K562 (cell line): Measurements from ENCODE around the gene DNAJC12. TPM values are rescaled to one million over a fixed set of nuclear protein-coding genes. Genes with fewer than 3 reads are reported as not detected.

Source experiments
- CBFB ChIP-seq: sonication (generic); formaldehyde crosslinking; IDR thresholded peaks from 2 replicates; pipeline ENCODE4 v1.4.0; 2020; ENCODE audit warnings: mild to moderate bottlenecking, missing genetic modification reagents
- CREB3 ChIP-seq: fragments of 450-650 bp; conservative IDR thresholded peaks from 2 replicates; pipeline ENCODE4 v1.6.1; 2016; ENCODE audit warnings: missing genetic modification characterization, low read depth, mild to moderate bottlenecking, missing compliant biosample characterization, moderate library complexity
- DACH1 ChIP-seq: fragments of 450-650 bp; IDR thresholded peaks from 2 replicates; pipeline ENCODE4 v1.6.1; 2018; ENCODE audit not compliant: partially characterized antibody
- E4F1 ChIP-seq: fragments of 250-450 bp; sonication (Bioruptor Pico); IDR thresholded peaks from 2 replicates; pipeline ENCODE4 v1.5.0; 2021; ENCODE audit warnings: mild to moderate bottlenecking, borderline replicate concordance
- JUND ChIP-seq, 2 experiments: IDR thresholded peaks; 2 replicates in 1 of 2; 3 replicates in 1 of 2; pipeline ENCODE4 v1.6.1; 2011; ENCODE audit warnings: borderline replicate concordance in 2 of 2, low read depth in 2 of 2, low read length in 2 of 2, improper control_type of control experiment in 1 of 2, missing biosample characterization in 1 of 2, missing genetic modification characterization in 1 of 2, missing genetic modification reagents in 1 of 2
- MED1 ChIP-seq: sonication (generic); formaldehyde crosslinking; IDR thresholded peaks from 2 replicates; pipeline ENCODE4 v1.8.1; 2023; ENCODE audit warnings: missing genetic modification reagents, borderline replicate concordance
- MLLT1 ChIP-seq, 2 experiments: fragments of 450-650 bp; IDR thresholded peaks; 2 replicates each; pipeline ENCODE4 v1.6.1; 2016
- NEUROD1 ChIP-seq: fragments of 150-350 bp; IDR thresholded peaks from 2 replicates; pipeline ENCODE4 v1.6.1; 2014; ENCODE audit warnings: borderline replicate concordance, low read length, low read depth; ENCODE audit not compliant: partially characterized antibody
- RFX1 ChIP-seq: fragments of 450-650 bp; IDR thresholded peaks from 2 replicates; pipeline ENCODE4 v1.6.1; 2016; ENCODE audit warnings: mild to moderate bottlenecking, moderate library complexity
- VEZF1 ChIP-seq: fragments of 200-800 bp; sonication (Bioruptor generic); IDR thresholded peaks from 2 replicates; pipeline ENCODE4 v1.6.1; 2017; ENCODE audit warnings: missing genetic modification characterization, missing compliant biosample characterization
- ZBTB11 ChIP-seq, 3 experiments: fragments of 200-800 bp in 1 of 3; fragments of 250-450 bp in 1 of 3; fragments of 450-650 bp in 1 of 3; sonication (Bioruptor Pico) in 1 of 3; sonication (Bioruptor generic) in 1 of 3; formaldehyde crosslinking in 1 of 3; IDR thresholded peaks; 2 replicates each; pipeline versions ENCODE4 v1.6.1 to v1.8.0; 2016 to 2022; ENCODE audit warnings: mild to moderate bottlenecking in 2 of 3, missing genetic modification characterization in 2 of 3, missing compliant biosample characterization in 1 of 3, moderate library complexity in 1 of 3
- ZBTB49 ChIP-seq: sonication (generic); formaldehyde crosslinking; IDR thresholded peaks from 2 replicates; pipeline ENCODE4 v1.8.0; 2022; ENCODE audit warnings: missing genetic modification reagents, mild to moderate bottlenecking, borderline replicate concordance
- polyA plus RNA-seq, 8 experiments: library from polyadenylated mRNA; depleted of rRNA in 4 of 8; stranded (reverse) in 5 of 8; unstranded in 3 of 8; fragments of >200 nt; fragmentation: Nextera tagmentation in 2 of 8; fragmentation: Illumina TruSeq in 1 of 8; extraction: Ambion mirVana in 2 of 8; extraction: Trizol in 1 of 8; gene quantifications; 2 replicates each; pipeline versions ENCODE4 v1.2.1 to v1.2.3, GENCODE V29; 2011 to 2014; ENCODE audit warnings: inconsistent platforms in 1 of 8, missing spikeins in 1 of 8
- total RNA-seq, 7 experiments: library from RNA; depleted of rRNA in 6 of 7; stranded (reverse); fragments of >200 nt in 6 of 7; fragmentation: Illumina TruSeq in 2 of 7; extraction: Trizol in 2 of 7; gene quantifications; 2 replicates each; pipeline versions ENCODE4 v1.2.1 to v1.2.3, GENCODE V29; 2011 to 2021; ENCODE audit warnings: low replicate concordance in 1 of 7

Gene DNAJC12
- total and polyA plus RNA-seq, 9 of the 15 experiments (the other 6 are each of a cell fraction or from before 2014, with no cell fraction given): 7.4 to 95.9 (median 68.5) TPM

GRCh38 chr10:67884313-67884841 lies 46.4 kb upstream of the DNAJC12 start, which contains the start of gene SIRT1 (continued):
- TF ChIP-seq ZBTB11 (CRISPR knock-in tag; IDR thresholded peaks at IDR 0.05): peak in 1 of 3 experiments; percentile 69; a peak in 2 of 6 replicates
- TF ChIP-seq NEUROD1: peak; percentile 74
- no peak for TF ChIP-seq CREB3 (tag)
- TF ChIP-seq MLLT1 (IDR thresholded peaks at IDR 0.05): peak in 1 of 2 experiments; percentile 91; a peak in 2 of 4 replicates
- TF ChIP-seq JUND (IDR thresholded peaks at IDR 0.05; ENCODE audit: borderline replicate concordance, low read depth, low read length): peak; percentile 58
- no peak; the same call in 2 of the 3 replicates for TF ChIP-seq JUND (tag; IDR thresholded peaks at IDR 0.05; ENCODE audit: borderline replicate concordance, low read depth, low read length)
- no peak for TF ChIP-seq MED1
- peak; percentile 74; the same call in 1 of the 2 replicates for TF ChIP-seq E4F1 (CRISPR knock-in tag)
- no peak for TF ChIP-seq RFX1
- peak; percentile 34 for TF ChIP-seq DACH1
- peak; percentile 90; the same call in 1 of the 2 replicates for TF ChIP-seq CBFB (CRISPR knock-in tag)
- peak; percentile 97 for TF ChIP-seq VEZF1 (CRISPR knock-in tag)
- no peak for TF ChIP-seq ZBTB49 (CRISPR knock-in tag)
